NCI-H1092 (cell line): Measurements from ENCODE around the gene COQ8B.
"Not testable (repeated sequence)": the region's sequence is repeated elsewhere in the genome, so short reads cannot be mapped to it uniquely, and the experiment has no call there.

Experiments used
- DNase-seq: peaks from one replicate; lab custom pipeline; 2025; lab: John Stamatoyannopoulos, UW

Gene COQ8B

GRCh38 chr19:40741527-40742390, 25.1 kb upstream of the COQ8B start:
- DNase-seq, result no peak

GRCh38 chr19:40740747-40741146, 24.1 kb upstream of the COQ8B start:
- no peak for DNase-seq

GRCh38 chr19:40739871-40740703, 23.4 kb upstream of the COQ8B start:
- no peak for DNase-seq

GRCh38 chr19:40739030-40739839, 22.5 kb upstream of the COQ8B start:
- DNase-seq, result no peak

GRCh38 chr19:40737102-40737644, 20.5 kb upstream of the COQ8B start:
- no peak for DNase-seq

GRCh38 chr19:40736661-40737060, 20.0 kb upstream of the COQ8B start:
- DNase-seq, result no peak

DNA sequence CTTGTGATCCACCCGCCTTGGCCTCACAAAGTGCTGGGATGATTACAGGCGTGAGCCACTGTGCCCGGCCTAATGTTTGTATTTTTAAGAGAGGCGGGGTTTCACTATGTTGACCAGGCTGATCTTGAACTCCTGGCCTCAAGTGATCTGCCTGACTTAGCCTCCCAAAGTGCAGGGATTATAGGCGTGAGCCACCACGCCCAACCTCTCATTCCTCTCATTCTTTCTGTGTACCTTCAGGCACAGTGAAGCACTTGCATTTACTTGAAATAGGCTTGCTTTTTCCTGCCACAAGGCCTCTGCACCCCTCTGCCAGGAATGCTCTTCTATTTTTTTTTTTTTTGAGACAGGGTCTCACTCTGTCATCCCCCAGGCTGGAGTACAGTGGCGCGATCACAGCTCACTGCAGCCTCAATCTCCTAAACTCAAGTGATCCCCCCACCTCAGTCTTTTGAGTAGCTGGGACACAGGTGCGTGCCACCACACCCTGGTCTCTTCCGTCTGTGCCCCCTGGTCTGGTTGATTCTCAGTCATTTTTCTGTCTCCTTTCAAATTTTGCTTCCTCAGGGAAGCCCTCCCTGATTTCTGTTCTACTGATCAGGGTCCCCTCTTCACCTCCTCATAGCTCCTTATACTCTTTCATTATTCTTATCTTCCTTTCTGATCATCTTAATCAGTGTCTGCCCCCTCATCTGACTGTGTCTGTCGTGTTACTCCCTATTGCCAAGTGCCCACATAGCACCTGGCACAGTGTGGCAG, 18.5 kb upstream of the COQ8B start:
- no peak for DNase-seq

DNA sequence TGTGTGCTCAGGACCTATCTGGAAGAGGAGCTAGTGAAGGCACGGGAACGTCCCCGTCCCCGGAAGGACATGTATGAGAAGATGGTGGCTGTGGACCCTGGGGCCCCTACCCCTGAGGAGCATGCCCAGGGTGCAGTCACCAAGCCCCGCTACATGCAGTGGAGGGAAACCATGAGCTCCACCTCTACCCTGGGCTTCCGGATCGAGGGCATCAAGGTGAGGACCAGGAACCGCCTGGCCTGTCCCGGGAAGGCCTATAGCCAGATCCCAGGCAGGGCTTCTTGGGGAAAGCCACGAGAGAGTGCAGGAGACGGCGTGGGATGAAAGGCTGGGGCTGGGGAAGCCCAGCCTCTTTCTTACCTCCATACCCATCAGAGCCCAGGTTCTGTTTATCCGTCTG, 16.5 kb upstream of the COQ8B start:
- no peak for DNase-seq

GRCh38 chr19:40732304-40732703, 15.6 kb upstream of the COQ8B start:
- DNase-seq, result not testable (repeated sequence)

GRCh38 chr19:40730065-40730464, 13.4 kb upstream of the COQ8B start:
- DNase-seq, result not testable (repeated sequence)

DNA sequence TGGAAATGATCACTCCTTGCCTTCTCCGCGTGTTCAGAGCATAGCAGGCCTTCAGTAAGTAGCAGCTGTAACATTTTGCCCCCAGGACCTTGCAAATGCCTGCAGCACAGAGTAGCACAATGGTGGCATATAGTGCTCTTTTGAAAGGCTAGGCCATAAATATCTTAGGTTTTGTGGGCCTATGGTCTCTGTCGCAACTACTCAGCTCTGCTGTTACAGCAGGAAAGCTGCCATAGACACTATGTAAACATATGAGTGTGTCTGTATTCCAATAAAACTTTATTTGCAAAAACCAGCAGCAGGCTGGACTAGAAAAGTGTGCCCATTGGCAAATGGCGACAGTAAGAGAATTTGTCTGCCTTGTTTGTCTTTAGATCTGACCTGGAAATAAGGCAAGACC, 9.6 kb upstream of the COQ8B start:
- DNase-seq, result no peak

DNA sequence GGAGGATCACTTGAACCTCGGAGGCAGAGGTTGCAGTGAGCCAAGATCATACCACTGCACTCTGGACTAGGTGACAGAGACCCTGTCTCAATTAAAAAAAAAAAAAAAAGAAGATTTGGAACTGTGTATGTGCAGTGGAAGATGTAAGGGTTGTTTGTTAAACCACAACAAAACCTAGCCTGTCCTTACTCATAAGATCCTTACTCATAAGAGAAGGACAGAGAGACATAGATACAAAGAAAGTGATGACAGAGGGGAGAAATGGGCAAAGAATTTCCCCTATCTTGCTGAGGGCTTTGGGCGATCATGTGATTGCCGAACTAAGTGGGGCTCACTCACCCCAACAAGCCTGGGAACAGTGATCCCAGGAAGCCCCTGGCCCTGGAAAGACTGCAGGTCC, 8.2 kb upstream of the COQ8B start:
- no peak for DNase-seq

DNA sequence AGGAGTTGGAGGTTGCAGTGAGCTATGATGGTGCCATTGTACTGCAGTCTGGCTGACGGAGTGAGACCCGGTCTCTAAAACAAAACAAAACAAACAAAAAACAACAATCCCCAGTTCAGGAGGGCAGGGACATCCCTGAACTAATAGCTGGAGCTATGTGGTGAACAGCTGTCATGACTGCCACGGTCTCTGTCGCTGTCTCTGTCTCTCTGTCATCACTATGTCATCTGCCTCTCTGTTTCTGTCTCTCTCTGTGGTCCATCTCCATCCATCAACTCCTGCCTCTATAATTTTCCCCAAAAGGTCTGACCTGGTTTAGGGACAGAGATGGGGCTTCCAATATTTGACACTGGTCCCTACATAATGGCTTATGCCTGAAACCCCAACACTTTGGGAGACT, 7.6 kb upstream of the COQ8B start:
- DNase-seq, result no peak

- no peak for DNase-seq
Measured at GRCh38 chr19:40723661-40724254, 7.1 kb upstream of the COQ8B start.

- DNase-seq, result no peak
Measured at GRCh38 chr19:40721936-40722661, 5.4 kb upstream of the COQ8B start.

DNA sequence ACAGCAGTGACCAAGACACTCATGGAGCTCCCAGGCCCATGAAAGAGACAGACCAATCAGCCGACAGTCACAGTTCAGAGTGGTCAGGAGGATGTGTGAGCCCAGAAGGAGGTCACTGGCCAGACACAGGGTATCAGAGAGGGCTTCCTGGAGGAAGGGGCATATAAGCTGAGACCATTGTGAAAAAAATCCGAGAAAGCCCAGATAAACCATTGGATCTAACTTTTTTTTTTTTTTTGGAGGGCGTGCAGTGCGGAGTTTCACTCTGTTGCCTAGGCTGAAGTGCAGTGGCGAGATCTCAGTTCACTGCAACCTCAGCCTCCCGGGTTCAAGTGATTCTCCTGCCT, 4.4 kb upstream of the COQ8B start:
- no peak for DNase-seq

DNA sequence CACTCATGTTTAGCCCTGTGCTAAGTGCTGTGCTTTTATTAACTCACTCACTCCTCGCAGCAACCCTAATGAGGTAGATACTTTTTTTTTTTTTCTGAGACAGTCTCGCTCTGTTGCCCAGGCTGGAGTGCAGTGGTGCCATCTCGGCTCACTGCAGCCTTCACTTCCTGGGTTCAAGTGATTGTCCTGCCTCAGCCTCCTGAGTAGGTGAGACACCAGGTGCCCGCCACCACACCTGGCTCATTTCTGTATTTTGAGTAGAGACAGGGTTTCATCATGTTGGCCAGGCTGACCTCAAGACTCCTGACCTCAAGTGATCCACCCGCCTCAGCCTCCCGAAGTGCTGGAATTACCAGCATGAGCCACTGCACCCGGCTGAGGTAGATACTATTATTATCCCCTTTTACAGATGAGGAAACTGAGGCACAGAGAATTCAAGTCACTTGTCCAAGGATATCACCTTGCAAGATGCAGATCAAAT, 2.8 kb upstream of the COQ8B start:
- DNase-seq, result no peak

DNA sequence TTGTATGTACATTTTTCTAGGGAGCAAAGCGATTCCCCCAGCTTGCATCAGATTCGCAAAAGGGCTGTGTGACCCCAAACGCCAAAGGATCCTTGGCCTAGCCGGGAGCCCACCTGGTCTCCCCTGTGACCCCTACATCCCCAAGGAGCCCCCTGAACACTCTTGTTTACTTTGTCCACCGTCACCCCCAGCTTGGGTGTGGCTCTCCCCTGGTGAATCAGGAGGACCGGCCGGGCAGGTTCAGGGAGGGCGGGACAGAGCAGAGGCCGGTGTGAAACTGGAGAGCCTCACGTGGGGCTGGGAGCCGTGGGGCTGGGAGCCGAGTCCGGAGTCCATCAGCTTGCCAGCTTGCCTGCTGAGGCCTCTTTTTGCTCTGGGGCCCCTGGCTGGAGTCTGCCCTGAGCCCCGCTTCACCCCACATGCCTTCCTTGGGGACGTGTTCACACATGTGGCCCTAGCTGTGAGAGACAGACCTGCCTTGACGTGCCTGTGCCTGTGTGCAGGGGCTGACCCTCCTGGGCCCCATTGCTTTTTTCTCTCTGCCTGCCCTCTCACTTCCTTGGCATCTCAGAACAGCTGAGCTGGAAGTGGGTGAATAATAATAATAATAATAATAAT, 2.2 kb upstream of the COQ8B start:
- DNase-seq, result no peak

DNA sequence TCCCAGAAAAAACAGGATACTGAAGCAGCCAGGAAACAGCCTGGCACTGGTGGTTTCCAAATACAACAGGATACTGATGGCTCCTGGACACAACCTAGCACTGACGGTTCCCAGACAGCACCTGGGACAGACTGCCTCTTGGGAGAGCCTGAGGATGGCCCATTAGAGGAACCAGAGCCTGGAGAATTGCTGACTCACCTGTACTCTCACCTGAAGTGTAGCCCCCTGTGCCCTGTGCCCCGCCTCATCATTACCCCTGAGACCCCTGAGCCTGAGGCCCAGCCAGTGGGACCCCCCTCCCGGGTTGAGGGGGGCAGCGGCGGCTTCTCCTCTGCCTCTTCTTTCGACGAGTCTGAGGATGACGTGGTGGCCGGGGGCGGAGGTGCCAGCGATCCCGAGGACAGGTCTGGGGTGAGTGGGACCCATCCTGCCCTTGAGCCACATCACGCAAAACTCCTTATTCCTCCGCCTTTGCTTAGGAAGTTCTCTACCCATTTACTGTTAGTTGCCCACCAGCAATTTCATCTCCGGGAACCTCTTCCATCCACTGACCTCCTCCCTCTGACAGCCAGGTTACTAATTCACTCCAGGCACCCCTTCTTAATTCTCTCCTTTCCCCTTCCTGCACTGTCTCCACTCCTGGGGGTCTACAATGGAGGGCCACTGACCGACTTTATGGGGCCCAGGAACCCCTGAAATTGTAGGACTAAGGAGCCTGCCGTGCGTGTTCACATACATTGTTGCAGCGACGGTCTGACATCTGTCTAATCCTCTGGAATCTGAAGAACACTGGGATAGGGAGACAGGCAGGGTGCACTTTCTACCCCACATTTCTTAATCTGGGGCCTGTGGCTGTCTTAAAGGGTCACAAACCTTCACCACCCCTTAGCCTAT, 1.4 kb upstream of the COQ8B start:
- no peak for DNase-seq
